Activated CD8-positive, alpha-beta memory T cell treated with anti-CD3 and anti-CD28 coated beads, Interleukin-2, amount 50 U/mL, for 24 hours (primary cell): ENCODE data around the gene AVEN.
"Not testable (repeated sequence)": the region's sequence is repeated elsewhere in the genome, so short reads cannot be mapped to it uniquely, and the experiment has no call there.

Source experiments
- DNase-seq: peaks from one replicate; pipeline ENCODE4 v3.0.0-alpha.2; 2020; ENCODE audit errors: extremely low read depth

The AVEN gene

DNA sequence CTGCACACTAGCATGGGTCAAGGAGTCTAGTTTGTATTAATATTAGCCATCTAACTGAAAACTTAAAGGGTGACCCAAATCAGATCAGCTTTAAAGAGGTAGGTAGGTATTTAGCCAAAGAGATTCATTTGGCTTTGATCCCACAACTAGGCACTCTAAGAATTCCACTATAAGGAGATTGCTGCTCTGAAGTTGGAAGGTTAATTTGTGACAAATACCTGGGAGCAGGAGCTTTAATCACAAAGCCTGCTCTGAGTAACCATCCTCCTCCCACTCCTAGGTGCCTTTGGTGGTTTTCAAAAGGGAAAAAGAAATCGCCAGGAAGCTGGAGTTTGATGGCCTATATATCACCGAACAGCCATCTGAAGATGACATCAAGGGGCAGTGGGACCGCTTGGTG, 191.0 kb downstream of the AVEN start:
- no peak for DNase-seq

DNA sequence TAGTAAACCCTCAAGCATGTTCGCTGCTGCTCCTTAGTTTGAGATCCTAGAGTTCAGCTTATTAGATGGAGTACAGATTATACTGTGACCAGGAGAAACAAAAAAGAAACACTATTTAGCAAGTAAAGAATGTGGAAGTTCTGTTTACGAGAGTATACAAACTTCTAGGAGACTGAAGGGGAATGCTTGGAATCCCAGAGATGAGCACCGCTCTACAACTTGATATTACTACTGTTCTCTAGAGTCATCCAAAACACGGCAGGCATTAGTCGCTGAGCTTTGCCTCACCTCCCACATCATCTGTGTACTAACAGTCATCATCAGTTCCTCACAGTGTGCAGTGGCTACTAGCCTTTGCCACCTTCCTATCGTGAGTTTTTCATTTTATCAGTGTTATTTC, 192.1 kb downstream of the AVEN start:
- DNase-seq = no peak

DNA sequence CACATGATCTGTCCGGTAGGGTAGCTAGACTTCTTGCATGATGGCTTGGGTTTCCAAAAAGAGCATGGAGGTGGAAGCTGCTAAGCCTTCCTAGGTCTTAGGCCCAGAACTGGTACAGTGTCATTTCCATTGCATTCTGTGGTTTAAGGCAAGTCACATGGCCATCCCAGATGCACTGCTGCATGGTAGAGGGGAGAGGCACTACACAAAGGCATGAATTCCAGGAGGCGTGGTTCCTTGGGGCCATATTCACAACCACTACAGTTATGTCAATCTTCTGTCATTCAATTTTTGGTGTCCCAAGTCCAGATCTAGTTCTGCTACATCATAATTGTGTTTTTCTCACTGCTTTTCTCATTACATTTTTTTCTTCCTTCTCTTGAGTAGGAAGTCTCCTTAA, 192.9 kb downstream of the AVEN start:
- DNase-seq = no peak

DNA sequence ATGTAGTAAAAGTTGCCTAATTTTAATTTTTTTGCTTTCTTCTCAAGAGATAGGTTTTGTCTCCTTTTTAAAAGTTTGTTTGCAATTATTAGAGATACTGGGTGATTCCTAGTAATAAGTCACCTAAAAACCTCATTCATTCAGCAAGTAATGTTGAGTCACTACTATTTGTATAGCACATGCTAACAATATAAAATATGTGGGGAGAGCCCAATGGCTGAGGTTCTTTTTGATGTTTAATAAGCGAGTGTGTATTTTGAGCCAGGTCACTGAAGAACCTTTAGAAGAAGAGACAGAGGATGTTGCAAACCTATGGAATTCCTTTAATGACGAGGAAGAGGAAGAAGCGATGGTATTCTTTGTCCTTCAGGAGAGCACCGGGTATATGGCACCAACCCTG, 194.4 kb downstream of the AVEN start:
- no peak for DNase-seq

GRCh38 chr15:33844186-33844585, 194.8 kb downstream of the AVEN start:
- no peak for DNase-seq

GRCh38 chr15:33840615-33841014, 198.4 kb downstream of the AVEN start:
- DNase-seq = no peak

DNA sequence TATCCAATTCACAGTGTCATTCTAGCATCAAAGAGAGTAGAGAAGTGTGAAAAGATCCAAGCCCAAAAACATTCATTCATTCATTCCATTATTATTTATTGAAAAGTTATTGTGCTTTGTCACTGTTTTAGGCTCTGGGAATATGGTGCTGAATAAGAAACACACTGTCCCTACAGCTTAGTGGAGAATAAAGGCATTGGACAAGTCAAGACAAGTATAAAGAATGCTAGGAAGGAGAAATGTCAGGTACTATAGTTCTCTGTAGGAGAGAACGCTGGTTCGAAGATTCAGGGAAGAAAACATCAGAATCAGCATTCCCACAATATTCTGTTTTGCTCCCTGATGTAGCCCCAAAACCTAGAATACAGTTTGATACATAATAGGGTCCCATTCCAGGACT, 199.5 kb downstream of the AVEN start:
- no peak for DNase-seq

- DNase-seq = no peak
Observed at GRCh38 chr15:33837294-33837693, 201.7 kb downstream of the AVEN start.

DNA sequence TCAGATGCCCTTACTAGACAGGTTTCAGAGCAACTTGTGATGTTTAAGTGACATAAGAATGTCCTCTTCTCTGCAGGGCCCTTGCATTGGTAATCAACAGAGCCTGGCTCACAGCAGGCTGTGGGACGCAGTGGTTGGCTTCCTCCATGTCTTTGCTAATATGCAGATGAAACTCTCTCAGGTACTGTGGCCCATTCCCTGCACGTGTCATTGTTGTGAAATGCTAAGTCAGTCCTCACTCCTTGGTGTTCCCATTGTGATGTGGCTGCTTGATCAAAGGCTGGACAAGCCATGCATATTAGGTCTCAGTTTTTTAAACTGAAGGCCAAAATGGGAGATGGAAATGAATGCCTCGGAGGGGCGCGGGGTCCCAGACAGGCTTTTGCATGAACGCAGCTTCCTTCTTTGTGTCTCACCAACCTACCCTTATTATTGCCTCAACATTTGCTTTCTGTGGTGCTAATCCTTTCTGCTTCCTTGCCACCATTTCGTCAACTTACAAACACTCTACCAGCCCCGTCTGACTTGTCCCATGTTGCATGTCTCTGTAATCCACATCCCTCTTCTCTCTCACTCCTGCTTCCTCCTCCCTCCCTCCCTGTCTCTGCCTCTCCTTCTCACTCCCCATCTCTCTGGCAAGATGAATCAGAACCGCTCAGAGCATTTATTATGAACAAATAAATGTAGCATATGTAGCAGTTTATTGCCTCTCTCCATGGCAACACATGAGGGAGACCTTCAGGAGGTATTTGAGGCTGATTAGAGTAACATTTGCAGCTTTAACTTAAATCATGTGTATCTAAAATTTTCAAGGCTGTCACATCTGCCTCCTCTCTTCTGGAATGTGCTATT, 203.9 kb downstream of the AVEN start:
- DNase-seq = no peak

DNA sequence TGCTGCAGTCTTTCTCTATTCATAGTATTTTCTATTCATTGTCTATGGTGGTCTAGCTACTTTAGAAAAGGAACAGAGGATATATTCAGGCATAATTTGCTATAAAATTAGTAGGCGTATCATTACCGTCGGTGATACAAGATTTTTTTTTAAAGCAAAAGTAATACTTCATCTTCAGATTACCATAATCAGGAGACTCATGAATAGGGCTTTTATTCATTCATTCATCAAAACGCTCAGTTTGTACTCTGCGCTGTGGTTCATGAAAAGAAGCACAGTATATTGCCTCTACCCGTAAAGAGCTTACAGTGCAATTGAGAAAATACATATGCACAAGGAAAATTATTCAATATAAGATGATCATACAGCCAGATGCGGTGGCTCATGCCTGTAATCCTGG, 207.4 kb downstream of the AVEN start:
- DNase-seq = no peak

- no peak for DNase-seq
Observed at GRCh38 chr15:33830351-33830750, 208.7 kb downstream of the AVEN start.

- no peak for DNase-seq
Observed at GRCh38 chr15:33826201-33826600, 212.8 kb downstream of the AVEN start.

DNA sequence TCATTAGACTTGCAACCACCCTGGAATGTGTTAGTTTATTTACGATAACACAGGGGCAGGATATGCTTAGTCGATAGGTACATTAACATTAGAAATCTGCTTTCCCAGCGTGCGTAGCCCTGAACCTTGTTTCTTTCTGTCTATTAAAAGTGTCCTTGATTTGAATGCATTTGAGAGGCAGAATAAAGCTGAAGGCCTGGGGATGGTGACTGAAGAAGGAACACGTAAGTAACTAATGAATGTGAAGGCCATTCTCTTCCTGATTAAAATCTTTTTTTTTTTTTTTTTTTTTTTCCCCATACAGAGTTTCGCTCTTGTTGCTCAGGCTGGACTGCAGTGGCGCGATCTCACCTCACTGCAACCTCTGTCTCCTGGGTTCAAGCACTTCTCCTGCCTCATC, 213.6 kb downstream of the AVEN start:
- DNase-seq = no peak

DNA sequence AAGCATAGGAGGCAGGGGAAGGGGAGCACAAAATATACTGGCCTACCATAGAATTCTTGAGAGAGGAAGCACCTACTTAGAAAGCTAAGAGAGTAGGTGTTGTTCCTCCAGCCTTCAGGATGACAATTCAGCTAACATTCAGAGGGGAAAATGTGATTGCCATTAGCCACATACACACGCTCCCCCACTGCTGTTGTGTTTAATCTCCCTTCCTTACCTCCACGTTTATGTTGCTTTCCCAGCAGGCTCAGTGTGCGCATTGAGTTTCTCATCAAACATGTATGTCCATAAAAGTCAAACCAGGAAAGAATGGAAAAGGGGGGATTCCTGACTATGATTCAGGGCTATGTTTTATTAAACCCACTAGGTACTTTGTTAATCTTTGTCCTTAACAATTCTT, 215.9 kb downstream of the AVEN start:
- no peak for DNase-seq

- no peak for DNase-seq
Observed at GRCh38 chr15:33822479-33822878, 216.5 kb downstream of the AVEN start.

DNA sequence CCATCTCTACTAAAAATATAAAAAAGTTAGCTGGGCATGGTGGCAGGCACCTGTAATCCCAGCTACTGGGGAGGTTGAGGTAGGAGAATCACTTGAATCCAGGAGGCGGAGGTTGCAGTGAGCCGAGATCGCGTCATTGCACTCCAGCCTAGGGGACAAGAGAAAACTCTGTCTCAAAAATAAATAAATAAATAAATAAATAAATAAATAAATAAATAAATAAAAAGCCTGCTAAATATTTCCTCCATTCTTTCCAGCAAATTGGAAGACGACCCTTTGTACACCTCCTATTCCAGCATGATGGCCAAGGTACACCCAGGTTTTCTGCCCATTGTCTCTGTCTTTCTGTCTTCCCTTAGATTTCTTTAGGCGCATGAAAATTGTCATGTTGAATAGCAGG, 219.5 kb downstream of the AVEN start:
- not testable (repeated sequence) for DNase-seq
